ENCODE measurements around the gene GALNT7.

The GALNT7 gene

GRCh38 chr4:173282256-173282562 lies 113.6 kb downstream of the GALNT7 start:
- H3K9me3 ChIP-seq (ENCODE audit: insufficient read depth, low read depth, low read length), result peaks cover 41% of the 10 kb centered on the region
- H3K27me3 ChIP-seq (ENCODE audit: insufficient read depth, low read length), result no peaks in the 10 kb centered on the region
- WGBS, result 96% methylated on average over 4 of the region's 4 CpGs
- H3K9ac ChIP-seq (ENCODE audit: low read depth, low read length), result no peak overlapping the region
- no peak overlapping the region for H3K4me3 ChIP-seq (ENCODE audit: low read length)
- H3K27ac ChIP-seq (ENCODE audit: low read depth, low read length), result no peak overlapping the region
- peaks cover 24% of the 10 kb centered on the region for H3K36me3 ChIP-seq (ENCODE audit: insufficient read depth, low read length)
- H3K4me1 ChIP-seq (ENCODE audit: insufficient read depth, low read length), result peaks cover 2% of the 10 kb centered on the region; the same call in 1 of the 2 replicates

DNA sequence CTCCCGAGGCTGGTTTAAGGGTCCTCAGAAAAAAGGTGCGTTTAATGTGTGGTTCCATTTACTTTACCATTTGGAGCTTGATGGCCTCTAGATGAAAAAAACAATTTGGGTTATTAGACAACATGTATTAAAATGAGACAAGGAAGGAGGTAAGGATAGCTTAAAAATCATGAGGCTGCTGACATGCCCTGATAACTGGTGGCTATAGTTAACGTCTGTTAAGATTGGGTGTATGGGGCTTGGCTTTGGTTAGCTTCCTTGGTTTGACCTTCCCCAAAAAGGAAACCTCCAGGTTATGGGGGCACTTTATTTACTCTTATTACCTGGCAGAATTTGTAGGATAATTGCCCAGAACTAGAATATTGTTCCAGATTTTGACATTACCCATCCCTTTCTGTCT lies 114.0 kb downstream of the GALNT7 start:
- Histone ChIP-seq H3K9ac (ENCODE audit: low read depth, low read length) (no peak overlapping the region), H3K27me3 (ENCODE audit: insufficient read depth, low read length) (no peaks in the 10 kb centered on the region), H3K9me3 (ENCODE audit: insufficient read depth, low read depth, low read length) (peaks cover 46% of the 10 kb centered on the region), H3K4me3 (ENCODE audit: low read length) (no peak overlapping the region), H3K27ac (ENCODE audit: low read depth, low read length) (no peak overlapping the region), H3K36me3 (ENCODE audit: insufficient read depth, low read length) (peaks cover 26% of the 10 kb centered on the region), H3K4me1 (ENCODE audit: insufficient read depth, low read length) (no peaks in the 10 kb centered on the region)
- 96% methylated on average over 3 of the region's 3 CpGs for WGBS

GRCh38 chr4:173284463-173284862 lies 115.9 kb downstream of the GALNT7 start:
- Histone ChIP-seq H3K36me3 (ENCODE audit: insufficient read depth, low read length) (peaks cover 26% of the 10 kb centered on the region), H3K27me3 (ENCODE audit: insufficient read depth, low read length) (no peaks in the 10 kb centered on the region), H3K27ac (ENCODE audit: low read depth, low read length) (no peak overlapping the region), H3K9me3 (ENCODE audit: insufficient read depth, low read depth, low read length) (peaks cover 46% of the 10 kb centered on the region), H3K9ac (ENCODE audit: low read depth, low read length) (no peak overlapping the region), H3K4me1 (ENCODE audit: insufficient read depth, low read length) (no peaks in the 10 kb centered on the region; the same call in 1 of the 2 replicates), H3K4me3 (ENCODE audit: low read length) (no peak overlapping the region)

DNA sequence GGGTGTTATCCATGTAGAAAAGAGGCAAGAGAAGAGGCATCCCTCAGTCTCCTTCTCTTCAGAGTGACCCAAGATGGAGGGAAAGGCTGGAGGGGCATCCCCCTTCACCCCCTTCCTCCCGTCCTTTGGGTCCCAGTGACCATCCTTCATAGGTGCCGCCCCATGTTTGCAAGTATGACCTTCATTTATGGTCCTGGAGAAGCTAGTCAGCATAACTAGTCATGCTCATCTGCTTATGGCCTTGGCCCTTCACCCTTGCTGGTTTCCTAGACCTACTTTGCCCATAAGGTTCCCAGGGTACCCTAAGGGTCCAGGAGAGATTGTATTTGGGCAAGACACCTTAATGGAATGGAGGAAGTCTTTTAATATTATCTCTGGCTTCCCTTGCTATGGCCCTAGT lies 118.9 kb downstream of the GALNT7 start:
- no peak overlapping the region for H3K9ac ChIP-seq (ENCODE audit: low read depth, low read length)
- H3K4me1 ChIP-seq (ENCODE audit: insufficient read depth, low read length), result no peaks in the 10 kb centered on the region; the same call in 1 of the 2 replicates
- WGBS, result 70% methylated on average over 2 of the region's 2 CpGs
- peaks cover 45% of the 10 kb centered on the region for H3K9me3 ChIP-seq (ENCODE audit: insufficient read depth, low read depth, low read length)
- H3K27ac ChIP-seq (ENCODE audit: low read depth, low read length), result no peak overlapping the region
- no peaks in the 10 kb centered on the region for H3K27me3 ChIP-seq (ENCODE audit: insufficient read depth, low read length)
- H3K36me3 ChIP-seq (ENCODE audit: insufficient read depth, low read length), result peaks cover 26% of the 10 kb centered on the region
- no peak overlapping the region for H3K4me3 ChIP-seq (ENCODE audit: low read length)

GRCh38 chr4:173288296-173288695 lies 119.7 kb downstream of the GALNT7 start:
- H3K36me3 ChIP-seq (ENCODE audit: insufficient read depth, low read length), result peaks cover 26% of the 10 kb centered on the region
- H3K9me3 ChIP-seq (ENCODE audit: insufficient read depth, low read depth, low read length), result peaks cover 43% of the 10 kb centered on the region
- H3K4me1 ChIP-seq (ENCODE audit: insufficient read depth, low read length), result no peaks in the 10 kb centered on the region; the same call in 1 of the 2 replicates
- H3K4me3 ChIP-seq (ENCODE audit: low read length), result no peak overlapping the region
- H3K27me3 ChIP-seq (ENCODE audit: insufficient read depth, low read length), result no peaks in the 10 kb centered on the region
- 95% methylated on average over 2 of the region's 4 CpGs for WGBS
- no peak overlapping the region for H3K9ac ChIP-seq (ENCODE audit: low read depth, low read length)
- no peak overlapping the region for H3K27ac ChIP-seq (ENCODE audit: low read depth, low read length)

- Histone ChIP-seq H3K9me3 (ENCODE audit: insufficient read depth, low read depth, low read length) (peaks cover 38% of the 10 kb centered on the region), H3K36me3 (ENCODE audit: insufficient read depth, low read length) (peaks cover 29% of the 10 kb centered on the region), H3K4me1 (ENCODE audit: insufficient read depth, low read length) (no peaks in the 10 kb centered on the region; the same call in 1 of the 2 replicates), H3K9ac (ENCODE audit: low read depth, low read length) (no peak overlapping the region), H3K27me3 (ENCODE audit: insufficient read depth, low read length) (no peaks in the 10 kb centered on the region), H3K27ac (ENCODE audit: low read depth, low read length) (no peak overlapping the region; the same call in 1 of the 2 replicates), H3K4me3 (ENCODE audit: low read length) (no peak overlapping the region)
- 94% methylated on average over 3 of the region's 3 CpGs for WGBS
These were observed 120.2 kb downstream of the GALNT7 start for GRCh38 chr4:173288698-173289352.

DNA sequence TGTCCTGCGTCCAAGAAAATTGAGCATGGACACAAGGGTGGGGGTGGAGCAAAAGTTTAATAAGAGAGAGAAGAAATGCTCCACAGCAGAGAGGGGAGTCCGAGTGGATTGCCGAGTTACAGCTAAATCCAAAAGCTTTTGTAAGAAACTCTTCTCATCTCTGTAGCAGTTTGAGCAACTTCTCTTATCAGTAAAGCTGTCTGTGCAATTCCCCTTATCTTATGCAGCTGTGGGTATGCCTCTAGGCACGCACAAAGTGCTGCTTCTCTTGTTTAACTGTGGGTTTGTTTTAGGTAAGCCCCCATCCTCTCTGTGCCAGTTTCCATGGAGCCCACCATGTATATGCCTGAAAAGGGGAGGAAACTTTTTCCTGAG lies 120.7 kb downstream of the GALNT7 start:
- WGBS, result 96% methylated on average over 4 of the region's 4 CpGs
- Histone ChIP-seq H3K27me3 (ENCODE audit: insufficient read depth, low read length) (no peaks in the 10 kb centered on the region), H3K4me1 (ENCODE audit: insufficient read depth, low read length) (no peaks in the 10 kb centered on the region; the same call in 1 of the 2 replicates), H3K9me3 (ENCODE audit: insufficient read depth, low read depth, low read length) (peaks cover 33% of the 10 kb centered on the region), H3K36me3 (ENCODE audit: insufficient read depth, low read length) (peaks cover 27% of the 10 kb centered on the region), H3K9ac (ENCODE audit: low read depth, low read length) (no peak overlapping the region), H3K27ac (ENCODE audit: low read depth, low read length) (no peak overlapping the region; the same call in 1 of the 2 replicates), H3K4me3 (ENCODE audit: low read length) (no peak overlapping the region)

DNA sequence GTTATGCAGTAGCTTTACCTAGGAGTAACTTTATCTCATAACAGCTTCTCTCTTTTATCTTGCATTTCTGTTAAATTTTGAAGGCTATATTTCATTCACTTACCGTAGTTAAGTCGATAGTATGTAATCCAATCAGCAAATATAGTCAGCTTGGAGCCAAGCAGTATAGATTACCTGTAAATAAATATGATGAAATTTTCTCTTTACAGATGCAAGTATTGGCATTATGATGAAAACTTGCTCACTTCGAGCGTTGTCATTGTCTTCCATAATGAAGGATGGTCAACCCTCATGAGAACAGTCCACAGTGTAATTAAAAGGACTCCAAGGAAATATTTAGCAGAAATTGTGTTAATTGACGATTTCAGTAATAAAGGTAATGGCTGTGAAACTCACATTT lies 123.3 kb downstream of the GALNT7 start:
- Histone ChIP-seq H3K9ac (ENCODE audit: low read depth, low read length) (no peak overlapping the region), H3K36me3 (ENCODE audit: insufficient read depth, low read length) (peaks cover 25% of the 10 kb centered on the region), H3K4me1 (ENCODE audit: insufficient read depth, low read length) (no peaks in the 10 kb centered on the region; the same call in 1 of the 2 replicates), H3K27ac (ENCODE audit: low read depth, low read length) (no peak overlapping the region), H3K27me3 (ENCODE audit: insufficient read depth, low read length) (no peaks in the 10 kb centered on the region), H3K4me3 (ENCODE audit: low read length) (no peak overlapping the region), H3K9me3 (ENCODE audit: insufficient read depth, low read depth, low read length) (peaks cover 7% of the 10 kb centered on the region)
- 97% methylated on average over 3 of the region's 5 CpGs for WGBS

GRCh38 chr4:173293663-173294062 lies 125.1 kb downstream of the GALNT7 start:
- 94% methylated on average over 7 of the region's 7 CpGs for WGBS
- Histone ChIP-seq H3K36me3 (ENCODE audit: insufficient read depth, low read length) (peaks cover 36% of the 10 kb centered on the region), H3K9me3 (ENCODE audit: insufficient read depth, low read depth, low read length) (no peaks in the 10 kb centered on the region), H3K4me3 (ENCODE audit: low read length) (no peak overlapping the region), H3K27ac (ENCODE audit: low read depth, low read length) (no peak overlapping the region), H3K9ac (ENCODE audit: low read depth, low read length) (no peak overlapping the region), H3K27me3 (ENCODE audit: insufficient read depth, low read length) (no peaks in the 10 kb centered on the region), H3K4me1 (ENCODE audit: insufficient read depth, low read length) (no peaks in the 10 kb centered on the region; the same call in 1 of the 2 replicates)

DNA sequence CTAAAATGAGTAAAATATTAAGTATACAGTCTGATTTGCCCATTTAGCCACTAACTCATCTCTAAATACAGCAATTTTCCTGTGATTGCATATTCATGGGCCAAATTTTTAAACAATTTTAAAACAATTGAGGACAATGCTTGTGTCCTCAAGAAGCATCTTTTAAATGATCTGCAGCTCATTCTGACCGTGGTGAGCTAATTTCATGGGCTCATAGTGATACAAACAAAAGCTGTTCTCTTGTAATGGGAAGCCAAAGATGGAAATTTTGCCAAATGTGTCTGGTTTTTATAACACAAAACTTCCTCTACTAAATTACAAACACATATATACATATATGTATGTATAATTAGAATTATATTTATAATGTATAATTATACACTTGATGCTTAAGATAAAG lies 125.8 kb downstream of the GALNT7 start:
- WGBS, result 95% methylated on average over 1 of the region's 1 CpG
- Histone ChIP-seq H3K27ac (ENCODE audit: low read depth, low read length) (no peak overlapping the region), H3K27me3 (ENCODE audit: insufficient read depth, low read length) (no peaks in the 10 kb centered on the region), H3K9ac (ENCODE audit: low read depth, low read length) (no peak overlapping the region), H3K36me3 (ENCODE audit: insufficient read depth, low read length) (peaks cover 38% of the 10 kb centered on the region), H3K9me3 (ENCODE audit: insufficient read depth, low read depth, low read length) (no peaks in the 10 kb centered on the region), H3K4me3 (ENCODE audit: low read length) (no peak overlapping the region), H3K4me1 (ENCODE audit: insufficient read depth, low read length) (no peaks in the 10 kb centered on the region)

DNA sequence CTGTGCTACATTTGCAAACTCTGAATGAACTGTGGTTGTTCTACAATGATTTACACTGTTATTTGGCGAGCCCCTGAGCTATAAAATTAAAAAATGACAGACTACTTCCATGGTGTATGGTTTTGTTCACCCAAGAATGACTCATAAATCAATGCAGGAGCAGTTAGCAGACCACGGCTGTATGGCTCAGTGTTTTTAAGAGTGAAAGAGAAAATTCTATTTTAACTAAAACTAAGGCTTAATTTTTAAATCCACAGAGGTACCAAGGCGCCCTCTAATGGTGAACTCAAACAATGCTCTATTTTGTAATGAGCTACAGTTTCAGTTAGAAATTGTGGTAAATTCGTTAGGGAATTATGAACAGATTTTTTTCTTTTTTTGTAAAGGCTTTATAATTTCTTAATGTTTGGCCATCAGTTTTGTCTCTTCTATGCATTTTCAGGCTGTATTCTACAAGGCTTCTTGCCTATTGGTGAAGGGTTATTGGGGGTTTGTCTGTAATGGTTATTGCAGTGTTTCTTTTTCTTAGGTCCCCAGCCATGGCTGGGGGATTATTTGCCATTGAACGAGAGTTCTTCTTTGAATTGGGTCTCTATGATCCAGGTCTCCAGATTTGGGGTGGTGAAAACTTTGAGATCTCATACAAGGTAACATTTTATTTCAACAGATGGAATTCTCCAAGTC lies 133.0 kb downstream of the GALNT7 start:
- H3K27me3 ChIP-seq (ENCODE audit: insufficient read depth, low read length), result no peaks in the 10 kb centered on the region
- H3K9ac ChIP-seq (ENCODE audit: low read depth, low read length), result no peak overlapping the region
- peaks cover 45% of the 10 kb centered on the region for H3K36me3 ChIP-seq (ENCODE audit: insufficient read depth, low read length)
- no peaks in the 10 kb centered on the region for H3K9me3 ChIP-seq (ENCODE audit: insufficient read depth, low read depth, low read length)
- H3K27ac ChIP-seq (ENCODE audit: low read depth, low read length), result no peak overlapping the region
- 64% methylated on average over 5 of the region's 5 CpGs for WGBS
- no peak overlapping the region for H3K4me3 ChIP-seq (ENCODE audit: low read length)
- no peaks in the 10 kb centered on the region for H3K4me1 ChIP-seq (ENCODE audit: insufficient read depth, low read length)
